ENCODE results near the gene SETD7.

DNA sequence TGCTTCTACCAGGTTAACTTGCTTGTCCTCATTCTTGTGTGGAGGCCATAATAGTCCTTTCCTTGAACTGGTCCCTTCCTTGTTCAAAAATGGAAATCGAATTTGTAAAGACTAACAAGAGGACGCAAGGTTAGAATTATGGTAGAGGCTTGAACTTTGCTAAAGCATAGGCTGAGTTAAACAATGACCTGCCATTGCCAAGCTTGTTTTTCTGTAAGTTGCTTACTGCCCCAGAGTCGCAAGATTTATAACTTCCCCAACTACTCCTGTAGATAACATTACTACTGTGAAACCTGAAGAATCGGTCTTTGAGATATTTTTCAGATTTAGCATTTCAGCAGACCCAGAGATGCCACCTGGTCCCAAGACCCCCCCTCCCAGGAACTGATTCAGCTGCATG, 56.8 kb downstream of the SETD7 start:
- no peak for TF ChIP-seq RAD21 (IDR thresholded peaks at IDR 0.05 in 1 of 2, conservative IDR thresholded peaks at IDR 0.05 in 1 of 2; ENCODE audit: low read depth in 2 of 2, low read length in 2 of 2)
- TF ChIP-seq, protein P1, sequence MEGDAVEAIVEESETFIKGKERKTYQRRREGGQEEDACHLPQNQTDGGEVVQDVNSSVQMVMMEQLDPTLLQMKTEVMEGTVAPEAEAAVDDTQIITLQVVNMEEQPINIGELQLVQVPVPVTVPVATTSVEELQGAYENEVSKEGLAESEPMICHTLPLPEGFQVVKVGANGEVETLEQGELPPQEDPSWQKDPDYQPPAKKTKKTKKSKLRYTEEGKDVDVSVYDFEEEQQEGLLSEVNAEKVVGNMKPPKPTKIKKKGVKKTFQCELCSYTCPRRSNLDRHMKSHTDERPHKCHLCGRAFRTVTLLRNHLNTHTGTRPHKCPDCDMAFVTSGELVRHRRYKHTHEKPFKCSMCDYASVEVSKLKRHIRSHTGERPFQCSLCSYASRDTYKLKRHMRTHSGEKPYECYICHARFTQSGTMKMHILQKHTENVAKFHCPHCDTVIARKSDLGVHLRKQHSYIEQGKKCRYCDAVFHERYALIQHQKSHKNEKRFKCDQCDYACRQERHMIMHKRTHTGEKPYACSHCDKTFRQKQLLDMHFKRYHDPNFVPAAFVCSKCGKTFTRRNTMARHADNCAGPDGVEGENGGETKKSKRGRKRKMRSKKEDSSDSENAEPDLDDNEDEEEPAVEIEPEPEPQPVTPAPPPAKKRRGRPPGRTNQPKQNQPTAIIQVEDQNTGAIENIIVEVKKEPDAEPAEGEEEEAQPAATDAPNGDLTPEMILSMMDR (IDR thresholded peaks at IDR 0.05; ENCODE audit: control extremely low read depth in 1 of 3, insufficient read depth in 1 of 3, low read depth in 1 of 3, low read length in 3 of 3) = no peak

All from H1 (cell line).